IPS-18c (cell line): Measurements from ENCODE around the gene HOXD13.

ENCODE experiments used
- H3K4me3 ChIP-seq: 2 replicates; pipeline ENCODE4 v1.7.0; 2013; ENCODE audit warnings: low read depth, mild to moderate bottlenecking, low read length, moderate library complexity; ENCODE audit not compliant: insufficient read depth
- H3K9me3 ChIP-seq: one replicate; pipeline ENCODE4 v1.6.1; 2013; ENCODE audit warnings: mild to moderate bottlenecking, low read length, moderate library complexity; ENCODE audit not compliant: control insufficient read depth, insufficient read depth

HOXD13 gene

DNA sequence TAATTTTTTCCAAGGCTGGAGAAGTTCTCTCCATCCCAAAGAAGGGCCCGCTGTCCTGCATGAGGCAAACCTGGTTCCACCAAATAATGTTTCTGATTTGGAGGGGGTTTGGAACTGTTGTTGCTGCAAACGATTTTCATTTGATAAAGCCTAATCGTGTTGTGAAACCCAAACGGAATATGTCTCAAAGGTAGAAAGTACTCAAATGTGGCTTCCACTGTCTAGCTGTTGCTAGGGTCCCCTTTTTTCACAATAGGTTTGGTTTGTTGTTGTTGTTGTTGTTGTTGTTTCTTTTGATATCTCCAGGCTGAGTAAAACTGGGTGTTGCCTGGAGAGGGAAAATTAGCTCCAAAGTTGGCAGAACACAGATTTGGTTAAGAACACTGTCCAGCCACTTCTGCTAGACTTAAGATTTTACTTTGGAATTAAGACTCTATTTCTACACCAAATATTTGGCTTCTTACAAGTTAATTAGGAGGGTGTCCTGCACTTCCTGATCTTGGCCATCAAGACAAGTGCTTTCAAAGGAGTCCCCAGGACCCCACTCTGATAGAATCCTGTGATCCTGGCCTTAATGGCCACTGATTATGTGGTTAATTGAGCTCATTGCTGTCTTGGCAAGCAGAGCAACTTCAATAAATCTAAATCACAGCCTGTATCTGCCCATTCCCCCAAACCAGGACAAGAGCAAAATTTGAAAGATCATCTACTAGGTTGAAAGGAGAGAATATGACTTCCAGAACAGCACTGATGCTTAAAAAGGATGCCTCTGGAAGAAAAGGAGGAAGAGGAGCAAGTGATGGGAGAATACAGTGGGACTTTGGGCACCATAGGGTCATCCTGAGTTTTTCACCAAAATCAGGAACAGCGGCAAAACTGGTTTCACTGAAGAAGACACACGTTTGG lies 3.3 kb upstream of the HOXD13 start:
- peaks cover 4% of the 10 kb centered on the region for H3K9me3 ChIP-seq

DNA sequence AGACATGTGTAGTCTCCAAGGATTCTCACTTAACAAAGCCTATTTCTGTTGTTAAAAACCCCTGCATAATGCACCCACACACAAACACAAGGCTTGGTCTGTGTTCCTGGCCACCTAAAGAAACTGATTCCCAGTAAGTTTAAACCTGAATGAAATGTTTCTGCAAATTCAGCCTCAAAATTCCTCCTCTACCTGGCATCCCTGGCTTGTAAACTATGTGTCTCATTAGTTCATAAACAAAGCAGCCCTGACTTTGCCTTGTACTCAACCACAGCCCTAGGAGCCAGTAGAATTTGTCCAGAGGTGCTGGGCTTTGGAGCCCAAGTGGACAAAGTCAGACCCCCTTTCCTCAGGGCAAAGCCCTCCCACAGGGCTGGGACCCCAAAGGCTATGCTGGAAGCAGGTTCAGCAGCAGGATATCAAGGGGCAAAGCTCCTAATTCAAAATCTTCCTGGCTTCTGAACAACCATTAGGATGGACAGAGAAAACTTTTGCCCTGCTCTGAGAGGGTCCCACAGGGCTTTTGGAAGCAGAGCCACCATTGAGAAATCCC lies 2.6 kb upstream of the HOXD13 start:
- Histone ChIP-seq H3K9me3 (peaks cover 4% of the 10 kb centered on the region), H3K4me3 (no peak overlapping the region)

More for the DNA sequence above, 3.3 kb upstream of the HOXD13 start:
- H3K4me3 ChIP-seq: no peak overlapping the region

DNA sequence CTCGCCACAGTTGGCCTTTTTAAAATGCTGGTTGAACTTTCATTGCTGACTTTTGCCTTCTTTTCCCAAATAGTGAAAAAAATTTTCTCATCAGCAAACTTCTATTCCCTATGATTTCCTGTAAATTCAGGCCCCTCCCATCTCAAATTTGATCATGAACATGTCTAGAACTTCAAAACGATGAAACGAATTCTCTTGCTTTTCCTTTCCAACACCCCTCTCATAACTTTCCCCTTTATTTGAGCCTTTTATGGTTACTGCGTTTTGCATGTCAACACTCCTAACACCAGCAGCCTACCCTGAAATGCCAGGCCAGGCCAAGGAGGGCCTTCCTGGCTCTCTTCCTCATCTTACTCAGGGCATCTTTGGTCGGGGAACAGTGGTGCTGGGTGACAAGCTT lies 1.7 kb upstream of the HOXD13 start:
- peaks cover 4% of the 10 kb centered on the region for H3K9me3 ChIP-seq
- no peak overlapping the region for H3K4me3 ChIP-seq

- H3K4me3 ChIP-seq: no peak overlapping the region
- peaks cover 4% of the 10 kb centered on the region for H3K9me3 ChIP-seq
These were observed 927 bp upstream of the HOXD13 start for GRCh38 chr2:176091329-176092258.

DNA sequence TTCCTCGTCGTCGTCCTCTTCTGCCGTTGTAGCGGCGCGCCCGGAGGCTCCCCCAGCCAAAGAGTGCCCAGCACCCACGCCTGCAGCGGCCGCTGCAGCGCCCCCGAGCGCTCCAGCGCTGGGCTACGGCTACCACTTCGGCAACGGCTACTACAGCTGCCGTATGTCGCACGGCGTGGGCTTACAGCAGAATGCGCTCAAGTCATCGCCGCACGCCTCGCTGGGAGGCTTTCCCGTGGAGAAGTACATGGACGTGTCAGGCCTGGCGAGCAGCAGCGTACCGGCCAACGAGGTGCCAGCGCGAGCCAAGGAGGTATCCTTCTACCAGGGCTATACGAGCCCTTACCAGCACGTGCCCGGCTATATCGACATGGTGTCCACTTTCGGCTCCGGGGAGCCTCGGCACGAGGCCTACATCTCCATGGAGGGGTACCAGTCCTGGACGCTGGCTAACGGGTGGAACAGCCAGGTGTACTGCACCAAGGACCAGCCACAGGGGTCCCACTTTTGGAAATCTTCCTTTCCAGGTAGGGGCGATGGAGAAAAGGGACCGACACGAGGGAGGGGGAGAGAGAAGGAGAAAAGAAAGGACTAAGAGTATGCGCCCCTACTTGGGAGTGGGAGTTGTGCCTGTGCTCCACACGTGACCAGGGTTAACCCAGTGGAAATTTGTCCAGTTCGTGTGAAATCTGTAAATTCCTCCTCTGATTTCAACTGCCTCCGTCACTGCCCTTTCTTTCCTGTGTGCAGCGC lies 800 bp downstream of the HOXD13 start:
- peak overlapping the region; percentile 24; the same call in 1 of the 2 replicates for H3K4me3 ChIP-seq

DNA sequence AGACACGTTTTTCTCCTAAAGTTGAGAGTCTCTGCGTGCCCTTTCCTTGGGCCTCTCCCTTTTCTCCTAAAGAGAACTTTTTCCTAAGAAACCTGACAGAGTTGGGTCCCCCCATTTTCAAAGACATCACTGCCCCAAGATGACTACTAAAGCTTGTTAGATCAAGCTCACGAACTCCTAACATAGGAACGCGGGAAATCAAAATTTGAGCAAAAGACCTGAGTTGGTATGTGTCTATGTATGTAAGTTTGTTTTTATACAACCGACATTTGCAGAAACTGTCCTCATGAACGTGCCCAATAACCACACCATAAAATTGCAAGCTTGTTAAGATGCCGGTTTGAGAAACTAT lies 1.4 kb downstream of the HOXD13 start:
- no peak overlapping the region for H3K4me3 ChIP-seq

More for the DNA sequence above, 800 bp downstream of the HOXD13 start:
- peaks cover 4% of the 10 kb centered on the region for H3K9me3 ChIP-seq

GRCh38 chr2:176094349-176094748 lies 1.8 kb downstream of the HOXD13 start:
- Histone ChIP-seq H3K9me3 (peaks cover 4% of the 10 kb centered on the region), H3K4me3 (no peak overlapping the region)

More for the DNA sequence above, 1.4 kb downstream of the HOXD13 start:
- peaks cover 4% of the 10 kb centered on the region for H3K9me3 ChIP-seq

GRCh38 chr2:176095421-176095820 lies 2.9 kb downstream of the HOXD13 start:
- H3K9me3 ChIP-seq: peaks cover 7% of the 10 kb centered on the region
- no peak overlapping the region for H3K4me3 ChIP-seq

DNA sequence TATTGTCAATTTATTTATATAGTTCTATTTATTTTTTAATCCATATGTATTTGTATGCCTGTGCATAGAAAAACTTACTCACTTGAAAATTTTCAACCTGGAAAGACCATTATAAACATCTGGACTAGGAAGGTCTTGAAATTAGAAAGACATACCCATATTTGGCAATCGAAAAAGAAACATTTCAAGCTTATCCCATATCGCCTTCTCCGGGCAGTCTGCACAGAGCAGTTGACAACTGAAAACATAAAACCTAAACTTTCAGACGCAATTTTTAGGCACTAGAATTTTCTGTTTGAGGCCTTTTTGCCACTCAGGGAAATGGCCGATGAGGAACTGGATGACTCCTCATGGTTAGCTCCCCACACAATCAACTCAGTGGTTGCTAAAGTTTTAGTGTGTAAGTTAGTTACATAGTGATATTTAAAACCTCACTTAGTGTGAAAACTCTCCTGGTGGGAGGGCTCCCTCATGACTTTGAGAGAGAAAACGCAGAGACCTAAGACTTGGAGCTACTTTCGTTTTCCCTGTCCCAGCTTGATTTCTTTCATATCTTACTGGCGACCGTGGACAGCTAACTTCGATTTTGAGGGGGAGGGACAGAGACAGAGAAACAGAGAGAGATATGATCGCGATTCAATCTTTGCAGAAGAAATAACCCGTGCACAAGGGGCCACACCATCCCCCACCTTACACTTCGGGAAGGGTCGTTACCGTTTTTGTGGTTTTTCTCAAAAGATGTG lies 3.9 kb downstream of the HOXD13 start:
- Histone ChIP-seq H3K9me3 (peaks cover 7% of the 10 kb centered on the region), H3K4me3 (peak overlapping the region; percentile 22)

GRCh38 chr2:176096986-176097819 lies 4.7 kb downstream of the HOXD13 start:
- Histone ChIP-seq H3K9me3 (peaks cover 7% of the 10 kb centered on the region), H3K4me3 (peak overlapping the region; percentile 22)

DNA sequence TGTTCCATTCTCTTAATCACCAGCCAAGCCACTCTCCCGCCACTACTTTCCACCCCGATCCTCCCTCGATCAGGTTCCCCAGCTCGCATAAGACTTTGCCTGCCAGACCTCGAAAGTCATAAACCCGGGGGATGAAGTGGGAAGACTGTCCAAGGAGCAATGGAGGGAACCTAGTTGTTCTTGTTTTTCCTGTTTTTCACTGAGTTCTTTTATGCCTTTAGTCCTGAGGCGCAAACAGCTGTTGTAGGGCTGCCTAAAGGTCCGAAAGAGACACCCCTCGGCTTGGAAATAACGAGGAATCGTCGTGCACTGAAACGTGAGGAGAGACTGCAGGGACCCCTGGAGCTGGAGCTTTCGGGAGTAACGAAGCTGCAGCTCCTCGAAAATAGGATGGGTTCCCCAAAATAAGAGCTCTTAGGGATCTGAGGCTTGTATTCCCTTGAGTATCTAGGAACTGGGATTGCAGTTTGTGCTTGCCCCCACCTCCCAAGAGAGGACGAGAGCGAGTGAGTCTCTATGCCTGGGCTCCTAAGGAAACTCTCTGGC lies 5.4 kb downstream of the HOXD13 start:
- no peak overlapping the region; the same call in 1 of the 2 replicates for H3K4me3 ChIP-seq

DNA sequence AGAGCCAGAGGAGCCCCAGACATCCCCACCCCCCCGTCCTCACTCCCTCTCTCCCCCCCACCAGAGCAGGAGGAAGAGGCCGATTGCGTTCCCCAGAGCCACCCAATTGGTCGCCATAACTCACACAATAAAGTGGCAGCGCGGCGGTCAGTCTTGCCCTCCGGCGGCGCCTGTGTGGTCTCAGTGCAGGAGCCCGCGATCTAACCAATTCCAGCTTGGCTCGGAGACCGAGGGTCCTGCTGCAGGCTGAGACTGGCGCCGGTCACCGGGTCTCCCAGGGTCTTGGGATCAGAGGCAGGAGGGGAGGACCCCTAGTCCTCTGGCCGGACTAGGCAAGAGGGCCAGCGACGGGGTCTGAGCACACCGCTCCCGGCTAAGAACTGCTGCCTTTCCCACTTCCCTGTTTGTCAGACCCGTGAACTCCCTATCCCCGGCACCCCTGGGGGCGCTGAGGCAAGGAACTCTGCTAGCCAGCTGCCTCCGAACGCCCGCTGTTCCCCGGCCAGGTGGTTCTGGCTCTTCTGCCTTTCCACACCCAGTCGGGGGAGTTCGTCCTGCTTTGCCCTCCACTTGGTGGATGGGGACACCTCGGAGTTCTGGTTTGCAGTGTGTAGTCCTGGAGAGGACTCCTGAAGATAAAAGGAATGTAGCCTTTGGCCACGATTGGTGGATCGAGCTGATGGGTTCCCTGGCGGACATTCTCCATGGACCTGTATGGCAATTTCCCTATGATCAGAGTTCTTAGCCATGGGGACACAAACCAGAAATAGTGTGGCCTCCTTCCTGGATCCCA lies 6.0 kb downstream of the HOXD13 start:
- Histone ChIP-seq H3K9me3 (peaks cover 5% of the 10 kb centered on the region), H3K4me3 (no peak overlapping the region)

More for the DNA sequence above, 5.4 kb downstream of the HOXD13 start:
- peaks cover 7% of the 10 kb centered on the region for H3K9me3 ChIP-seq

DNA sequence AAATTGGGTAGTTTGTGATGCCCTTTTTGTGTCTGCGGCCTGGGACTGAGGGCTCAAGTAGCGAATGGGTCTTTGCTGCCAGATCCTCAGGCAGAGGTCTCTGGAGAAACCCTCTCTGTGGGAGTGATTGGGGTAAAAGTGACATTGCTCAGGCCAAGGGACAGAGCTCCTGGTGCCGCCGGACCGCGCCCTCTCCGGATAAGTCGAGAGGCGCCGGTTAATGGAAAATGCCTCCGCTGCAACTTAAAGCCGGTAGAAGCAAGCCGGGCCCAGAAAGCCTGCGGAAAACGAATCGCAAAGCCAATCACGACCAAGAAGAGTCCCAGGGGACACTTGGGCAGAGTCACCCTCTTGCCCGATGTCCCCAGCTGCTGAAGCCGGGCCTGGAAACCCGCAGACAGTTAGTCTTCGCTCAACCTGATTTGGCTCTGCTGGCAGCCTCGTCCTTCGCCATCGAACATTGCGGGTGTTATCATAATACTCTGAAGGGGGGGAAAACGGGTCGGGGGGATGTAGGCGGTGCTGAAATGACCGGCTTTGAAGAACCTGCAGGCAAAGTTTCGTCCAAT lies 6.7 kb downstream of the HOXD13 start:
- H3K9me3 ChIP-seq: peaks cover 2% of the 10 kb centered on the region
- no peak overlapping the region for H3K4me3 ChIP-seq
